HCT116 (cell line): ENCODE measurements around the gene PLCD1. TPM values are rescaled to one million over a fixed set of nuclear protein-coding genes. Genes with fewer than 3 reads are reported as not detected.

ENCODE experiments used
- ATAC-seq: fragments of 200-7000 bp; cut with Tn5 transposase; 2 replicates; pipeline ENCODE4 v1.9.1; 2020; ENCODE audit warnings: mild to moderate bottlenecking, moderate library complexity
- BruUV-seq: library from RNA; stranded (reverse); fragments of 400-500 nt; replicated peaks from 2 replicates; lab custom pipeline; 2021; lab: Mats Ljungman, UMichigan
- CTCF ChIA-PET: fragments of 300-600 bp; sonication (Branson Sonifier 250); formaldehyde crosslinking; loops from one replicate; lab custom pipeline; 2021; ENCODE audit warnings: antibody characterized with exemption; lab: Charles Lee
- POLR2A ChIA-PET: fragments of 300-600, 350-600 bp; sonication (Branson Sonifier 250); formaldehyde crosslinking; loops from one replicate; lab custom pipeline; 2021; ENCODE audit warnings: antibody characterized with exemption; lab: Charles Lee
- RAD21 ChIA-PET, 2 experiments: fragments of 300-600 bp; sonication (Branson Sonifier 250); formaldehyde crosslinking; loops; one replicate each; lab custom pipeline; 2023; ENCODE audit warnings: low total read pairs in 2 of 2; ENCODE audit not compliant: uncharacterized antibody in 2 of 2, unreplicated experiment in 2 of 2, low non-redundant PET in 1 of 2; lab: Charles Lee
- DNase-seq: peaks from one replicate; pipeline ENCODE4 v3.0.0-alpha.2; 2010; ENCODE audit warnings: low read depth, low spot score
- H2AFZ ChIP-seq: fragments of 200-600 bp; shearing (Covaris generic), sonication (generic); 2 replicates; pipeline ENCODE4 v1.6.1; 2017; ENCODE audit warnings: low read depth, mixed run types, mixed read lengths, antibody characterized with exemption, low read length; ENCODE audit not compliant: poor library complexity, severe bottlenecking
- H3K27ac ChIP-seq: 2 replicates; pipeline ENCODE4 v1.5.1; 2012; ENCODE audit warnings: low read depth, low read length
- H3K27me3 ChIP-seq: fragments of 200-600 bp; sonication (generic); 2 replicates; pipeline ENCODE4 v1.6.1; 2016; ENCODE audit warnings: mixed run types, low read length, mixed read lengths; ENCODE audit not compliant: insufficient read depth
- H3K36me3 ChIP-seq, 2 experiments: fragments of 200-500 bp in 1 of 2; fragments of 200-600 bp in 1 of 2; sonication (Bioruptor generic) in 1 of 2; sonication (generic) in 1 of 2; 2 replicates each; pipeline versions ENCODE4 v1.5.1 to v1.6.1; 2014 to 2016; ENCODE audit warnings: low read length in 2 of 2, inconsistent platforms in 1 of 2, mixed read lengths in 1 of 2, mixed run types in 1 of 2; ENCODE audit not compliant: insufficient read depth in 2 of 2, control insufficient read depth in 1 of 2
- H3K4me1 ChIP-seq, 2 experiments: fragments of 200-600 bp in 1 of 2; sonication (generic) in 1 of 2; 2 replicates each; pipeline versions ENCODE4 v1.5.1 to v1.6.1; 2012 to 2017; ENCODE audit warnings: low read length in 2 of 2, inconsistent platforms in 1 of 2, mild to moderate bottlenecking in 1 of 2, mixed read lengths in 1 of 2, mixed run types in 1 of 2, moderate library complexity in 1 of 2; ENCODE audit not compliant: insufficient read depth in 2 of 2, control insufficient read depth in 1 of 2
- H3K4me2 ChIP-seq: fragments of 200-600 bp; sonication (generic); 2 replicates; pipeline ENCODE4 v1.6.1; 2017; ENCODE audit warnings: mixed run types, low read length, mixed read lengths
- H3K4me3 ChIP-seq, 2 experiments: fragments of 200-600 bp in 1 of 2; sonication (generic) in 1 of 2; replicated peaks in 1 of 2; 2 replicates each; pipeline ENCODE4 v1.5.1; 2011 to 2016; ENCODE audit warnings: low read length in 2 of 2, control low read depth in 1 of 2, low read depth in 1 of 2, mild to moderate bottlenecking in 1 of 2, mixed read lengths in 1 of 2, mixed run types in 1 of 2
- H3K79me2 ChIP-seq: fragments of 200-600 bp; sonication (generic); 2 replicates; pipeline ENCODE4 v1.6.1; 2017; ENCODE audit warnings: mild to moderate bottlenecking, mixed run types, low read length, moderate library complexity, mixed read lengths; ENCODE audit not compliant: insufficient read depth
- H3K9ac ChIP-seq: fragments of 200-600 bp; sonication (generic); 2 replicates; pipeline ENCODE4 v1.6.1; 2016; ENCODE audit warnings: low read length, mixed read lengths
- H3K9me2 ChIP-seq: fragments of 200-600 bp; sonication (generic), shearing (Covaris generic); 2 replicates; pipeline ENCODE4 v1.6.1; 2017; ENCODE audit warnings: mixed run types, mild to moderate bottlenecking, moderate library complexity; ENCODE audit not compliant: insufficient read depth
- H3K9me3 ChIP-seq, 2 experiments: fragments of 200-500 bp in 1 of 2; fragments of 200-600 bp in 1 of 2; sonication (Bioruptor generic) in 1 of 2; sonication (generic) in 1 of 2; 2 replicates each; pipeline ENCODE4 v1.6.1; 2014 to 2017; ENCODE audit warnings: low read length in 2 of 2, mixed read lengths in 2 of 2, inconsistent platforms in 1 of 2, low read depth in 1 of 2, mild to moderate bottlenecking in 1 of 2, mixed run types in 1 of 2, moderate library complexity in 1 of 2; ENCODE audit not compliant: control insufficient read depth in 1 of 2, insufficient read depth in 1 of 2
- H4K20me1 ChIP-seq: fragments of 200-600 bp; sonication (generic), shearing (Covaris generic); 2 replicates; pipeline ENCODE4 v1.6.1; 2017; ENCODE audit warnings: mixed run types, mild to moderate bottlenecking, moderate library complexity; ENCODE audit not compliant: insufficient read depth
- CBX3 ChIP-seq: IDR thresholded peaks from 2 replicates; pipeline ENCODE4 v1.6.1; 2012; ENCODE audit warnings: low read depth
- CEBPB ChIP-seq: IDR thresholded peaks from 2 replicates; pipeline ENCODE4 v1.6.1; 2012; ENCODE audit warnings: low read depth
- ELF1 ChIP-seq: IDR thresholded peaks from 2 replicates; pipeline ENCODE4 v1.6.1; 2012; ENCODE audit warnings: low read depth, borderline replicate concordance
- EZH2 ChIP-seq: fragments of 200-600 bp; sonication (generic); IDR thresholded peaks from 2 replicates; pipeline ENCODE4 v1.6.1; 2017; ENCODE audit warnings: antibody characterized with exemption, mixed run types
- EZH2phosphoT487 ChIP-seq: fragments of 200-600 bp; IDR thresholded peaks from 2 replicates; pipeline ENCODE4 v1.6.1; 2018; ENCODE audit warnings: antibody characterized with exemption, borderline replicate concordance
- FOSL1 ChIP-seq: IDR thresholded peaks from 2 replicates; pipeline ENCODE4 v1.6.1; 2012; ENCODE audit warnings: low read depth
- JUND ChIP-seq: IDR thresholded peaks from 2 replicates; pipeline ENCODE4 v1.6.1; 2012
- POLR2A ChIP-seq: IDR thresholded peaks from 2 replicates; pipeline ENCODE4 v1.7.0; 2011; ENCODE audit warnings: borderline replicate concordance; ENCODE audit not compliant: insufficient read depth, insufficient read length; ENCODE audit errors: extremely low read depth
- RAD21 ChIP-seq: IDR thresholded peaks from 2 replicates; pipeline ENCODE4 v1.6.1; 2012; ENCODE audit warnings: low read depth, mild to moderate bottlenecking
- SIN3A ChIP-seq: IDR thresholded peaks from 2 replicates; pipeline ENCODE4 v1.6.1; 2012; ENCODE audit warnings: low read depth
- SP1 ChIP-seq: IDR thresholded peaks from 2 replicates; pipeline ENCODE4 v1.6.1; 2012; ENCODE audit warnings: low read depth
- SRF ChIP-seq: IDR thresholded peaks from 2 replicates; pipeline ENCODE4 v1.6.1; 2012; ENCODE audit warnings: low read depth
- YY1 ChIP-seq: IDR thresholded peaks from 2 replicates; pipeline ENCODE4 v1.6.1; 2011; ENCODE audit warnings: low read length, low read depth, moderate library complexity, mild to moderate bottlenecking; ENCODE audit not compliant: insufficient replicate concordance; ENCODE audit errors: extremely low read depth
- ZFX ChIP-seq: fragments of 450-650 bp; IDR thresholded peaks from 2 replicates; pipeline ENCODE4 v1.6.1; 2017
- intact Hi-C: fragments of 100-400 bp; cut with micrococcal nuclease; formaldehyde crosslinking; loops from 2 replicates; pipeline ENCODE4 v1.10.0; 2022
- total RNA-seq: library from RNA; stranded (reverse); gene quantifications from one replicate; pipeline ENCODE4 v1.2.1, GENCODE V29; 2021; ENCODE audit not compliant: unreplicated experiment
- TF ChIP-seq, protein P1 (sequence below): IDR thresholded peaks from 2 replicates; pipeline ENCODE4 v1.6.1; 2012
- TF ChIP-seq, protein P2 (sequence below): IDR thresholded peaks from 2 replicates; pipeline ENCODE4 v1.6.1; 2011; ENCODE audit warnings: mild to moderate bottlenecking, low read length, moderate library complexity; ENCODE audit not compliant: insufficient replicate concordance; ENCODE audit errors: extremely low read depth
- TF ChIP-seq, protein P3 (sequence below): IDR thresholded peaks from 2 replicates; pipeline ENCODE4 v1.6.1; 2012; ENCODE audit warnings: low read depth
- TF ChIP-seq, protein P4 (sequence below), 3 experiments: fragments of 200-600 bp in 1 of 3; sonication (generic) in 1 of 3; IDR thresholded peaks in 2 of 3; conservative IDR thresholded peaks in 1 of 3; 2 replicates each; pipeline ENCODE4 v1.5.1; 2012 to 2017; ENCODE audit warnings: low read depth in 2 of 3, low read length in 2 of 3, antibody characterized with exemption in 1 of 3, borderline replicate concordance in 1 of 3, control low read depth in 1 of 3, mild to moderate bottlenecking in 1 of 3, mixed read lengths in 1 of 3, mixed run types in 1 of 3, moderate library complexity in 1 of 3; ENCODE audit not compliant: insufficient read depth in 1 of 3
- TF ChIP-seq, protein P5 (sequence below): IDR thresholded peaks from 2 replicates; pipeline ENCODE4 v1.6.1; 2012

PLCD1 gene
- total RNA-seq, 1 experiment from 2014 or later = 15.9 TPM

DNA sequence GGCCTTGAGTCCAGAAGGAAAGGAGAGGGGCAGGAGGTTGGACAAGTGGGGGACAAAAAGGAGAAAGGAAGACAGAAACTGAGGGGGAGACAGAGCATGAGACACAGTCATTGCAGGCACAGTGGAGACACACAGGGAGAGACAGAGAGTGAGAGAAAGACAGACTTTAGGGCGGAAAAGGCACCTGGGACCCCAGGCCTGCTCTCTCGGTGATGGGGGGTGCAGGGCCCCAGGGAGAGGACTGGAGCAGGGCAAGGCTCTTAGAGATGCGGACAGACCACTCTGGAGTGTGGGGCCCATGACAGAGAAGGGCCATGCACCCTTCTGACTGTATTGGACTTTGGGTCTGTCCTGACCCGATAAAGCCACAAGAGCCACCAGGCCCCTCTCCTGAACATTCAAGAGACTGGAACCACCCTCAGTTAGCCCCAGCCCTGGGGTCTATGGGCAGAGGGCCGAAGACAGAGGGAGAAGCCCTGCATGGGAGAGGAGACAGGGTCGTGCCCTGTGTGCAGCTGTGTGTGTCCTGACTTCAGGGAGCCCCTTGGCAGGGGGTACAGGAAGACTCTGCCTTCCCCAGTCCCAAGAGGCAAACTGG is 12.5 kb downstream of the PLCD1 start:
- ChIA-PET POLR2A (no interaction called here), RAD21 (no interaction called here), CTCF (no interaction called here)
- H3K4me1 ChIP-seq = no peaks in the 10 kb centered on the region
- H3K4me3 ChIP-seq = no peak overlapping the region
- H3K9me2 ChIP-seq = no peaks in the 10 kb centered on the region
- TF ChIP-seq EZH2 (no peak), FOSL1 (no peak), RAD21 (no peak), JUND (no peak), CBX3 (no peak), SIN3A (no peak), SRF (no peak), POLR2A (no peak), SP1 (no peak), ELF1 (no peak), ZFX (no peak), YY1 (no peak), EZH2phosphoT487 (no peak), CEBPB (no peak)
- TF ChIP-seq, protein P1, sequence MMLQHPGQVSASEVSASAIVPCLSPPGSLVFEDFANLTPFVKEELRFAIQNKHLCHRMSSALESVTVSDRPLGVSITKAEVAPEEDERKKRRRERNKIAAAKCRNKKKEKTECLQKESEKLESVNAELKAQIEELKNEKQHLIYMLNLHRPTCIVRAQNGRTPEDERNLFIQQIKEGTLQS = no peak
- TF ChIP-seq, protein P2, sequence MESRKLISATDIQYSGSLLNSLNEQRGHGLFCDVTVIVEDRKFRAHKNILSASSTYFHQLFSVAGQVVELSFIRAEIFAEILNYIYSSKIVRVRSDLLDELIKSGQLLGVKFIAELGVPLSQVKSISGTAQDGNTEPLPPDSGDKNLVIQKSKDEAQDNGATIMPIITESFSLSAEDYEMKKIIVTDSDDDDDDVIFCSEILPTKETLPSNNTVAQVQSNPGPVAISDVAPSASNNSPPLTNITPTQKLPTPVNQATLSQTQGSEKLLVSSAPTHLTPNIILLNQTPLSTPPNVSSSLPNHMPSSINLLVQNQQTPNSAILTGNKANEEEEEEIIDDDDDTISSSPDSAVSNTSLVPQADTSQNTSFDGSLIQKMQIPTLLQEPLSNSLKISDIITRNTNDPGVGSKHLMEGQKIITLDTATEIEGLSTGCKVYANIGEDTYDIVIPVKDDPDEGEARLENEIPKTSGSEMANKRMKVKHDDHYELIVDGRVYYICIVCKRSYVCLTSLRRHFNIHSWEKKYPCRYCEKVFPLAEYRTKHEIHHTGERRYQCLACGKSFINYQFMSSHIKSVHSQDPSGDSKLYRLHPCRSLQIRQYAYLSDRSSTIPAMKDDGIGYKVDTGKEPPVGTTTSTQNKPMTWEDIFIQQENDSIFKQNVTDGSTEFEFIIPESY = no peak
- TF ChIP-seq, protein P3, sequence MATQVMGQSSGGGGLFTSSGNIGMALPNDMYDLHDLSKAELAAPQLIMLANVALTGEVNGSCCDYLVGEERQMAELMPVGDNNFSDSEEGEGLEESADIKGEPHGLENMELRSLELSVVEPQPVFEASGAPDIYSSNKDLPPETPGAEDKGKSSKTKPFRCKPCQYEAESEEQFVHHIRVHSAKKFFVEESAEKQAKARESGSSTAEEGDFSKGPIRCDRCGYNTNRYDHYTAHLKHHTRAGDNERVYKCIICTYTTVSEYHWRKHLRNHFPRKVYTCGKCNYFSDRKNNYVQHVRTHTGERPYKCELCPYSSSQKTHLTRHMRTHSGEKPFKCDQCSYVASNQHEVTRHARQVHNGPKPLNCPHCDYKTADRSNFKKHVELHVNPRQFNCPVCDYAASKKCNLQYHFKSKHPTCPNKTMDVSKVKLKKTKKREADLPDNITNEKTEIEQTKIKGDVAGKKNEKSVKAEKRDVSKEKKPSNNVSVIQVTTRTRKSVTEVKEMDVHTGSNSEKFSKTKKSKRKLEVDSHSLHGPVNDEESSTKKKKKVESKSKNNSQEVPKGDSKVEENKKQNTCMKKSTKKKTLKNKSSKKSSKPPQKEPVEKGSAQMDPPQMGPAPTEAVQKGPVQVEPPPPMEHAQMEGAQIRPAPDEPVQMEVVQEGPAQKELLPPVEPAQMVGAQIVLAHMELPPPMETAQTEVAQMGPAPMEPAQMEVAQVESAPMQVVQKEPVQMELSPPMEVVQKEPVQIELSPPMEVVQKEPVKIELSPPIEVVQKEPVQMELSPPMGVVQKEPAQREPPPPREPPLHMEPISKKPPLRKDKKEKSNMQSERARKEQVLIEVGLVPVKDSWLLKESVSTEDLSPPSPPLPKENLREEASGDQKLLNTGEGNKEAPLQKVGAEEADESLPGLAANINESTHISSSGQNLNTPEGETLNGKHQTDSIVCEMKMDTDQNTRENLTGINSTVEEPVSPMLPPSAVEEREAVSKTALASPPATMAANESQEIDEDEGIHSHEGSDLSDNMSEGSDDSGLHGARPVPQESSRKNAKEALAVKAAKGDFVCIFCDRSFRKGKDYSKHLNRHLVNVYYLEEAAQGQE = no peak
- TF ChIP-seq, protein P4, sequence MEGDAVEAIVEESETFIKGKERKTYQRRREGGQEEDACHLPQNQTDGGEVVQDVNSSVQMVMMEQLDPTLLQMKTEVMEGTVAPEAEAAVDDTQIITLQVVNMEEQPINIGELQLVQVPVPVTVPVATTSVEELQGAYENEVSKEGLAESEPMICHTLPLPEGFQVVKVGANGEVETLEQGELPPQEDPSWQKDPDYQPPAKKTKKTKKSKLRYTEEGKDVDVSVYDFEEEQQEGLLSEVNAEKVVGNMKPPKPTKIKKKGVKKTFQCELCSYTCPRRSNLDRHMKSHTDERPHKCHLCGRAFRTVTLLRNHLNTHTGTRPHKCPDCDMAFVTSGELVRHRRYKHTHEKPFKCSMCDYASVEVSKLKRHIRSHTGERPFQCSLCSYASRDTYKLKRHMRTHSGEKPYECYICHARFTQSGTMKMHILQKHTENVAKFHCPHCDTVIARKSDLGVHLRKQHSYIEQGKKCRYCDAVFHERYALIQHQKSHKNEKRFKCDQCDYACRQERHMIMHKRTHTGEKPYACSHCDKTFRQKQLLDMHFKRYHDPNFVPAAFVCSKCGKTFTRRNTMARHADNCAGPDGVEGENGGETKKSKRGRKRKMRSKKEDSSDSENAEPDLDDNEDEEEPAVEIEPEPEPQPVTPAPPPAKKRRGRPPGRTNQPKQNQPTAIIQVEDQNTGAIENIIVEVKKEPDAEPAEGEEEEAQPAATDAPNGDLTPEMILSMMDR (IDR thresholded peaks at IDR 0.05 in 2 of 3, conservative IDR thresholded peaks at IDR 0.05 in 1 of 3; ENCODE audit: borderline replicate concordance in 1 of 3, insufficient read depth in 1 of 3, low read depth in 2 of 3, low read length in 2 of 3) = no peak
- TF ChIP-seq, protein P5, sequence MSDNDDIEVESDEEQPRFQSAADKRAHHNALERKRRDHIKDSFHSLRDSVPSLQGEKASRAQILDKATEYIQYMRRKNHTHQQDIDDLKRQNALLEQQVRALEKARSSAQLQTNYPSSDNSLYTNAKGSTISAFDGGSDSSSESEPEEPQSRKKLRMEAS = no peak
- H3K27me3 ChIP-seq = no peaks in the 10 kb centered on the region
- no peaks in the 10 kb centered on the region; a peak in 1 of 4 replicates for H3K9me3 ChIP-seq
- no peak overlapping the region for H3K4me2 ChIP-seq
- H3K27ac ChIP-seq = no peak overlapping the region
- H3K36me3 ChIP-seq = peaks cover 0 to 7% of the 10 kb centered on the region in 2 experiments; a peak in 2 of 4 replicates
- DNase-seq = no peak
- no peak overlapping the region for H3K9ac ChIP-seq
- H4K20me1 ChIP-seq = no peaks in the 10 kb centered on the region
- ATAC-seq = no peak
- intact Hi-C loops = no loop called here
- H2AFZ ChIP-seq = no peak overlapping the region
- no TSS peak for BruUV-seq
- H3K79me2 ChIP-seq = no peaks in the 10 kb centered on the region
